GM18870 (cell line): ENCODE data around the gene AMOT.

ENCODE experiments used
- ATAC-seq: cut with Tn5 transposase; IDR thresholded peaks from one replicate; pipeline ENCODE4 v1.9.1; 2021; ENCODE audit warnings: moderate library complexity; ENCODE audit not compliant: unreplicated experiment

The AMOT gene

GRCh38 chrX:112738347-112739033 lies 102.1 kb downstream of the AMOT start:
- peak; percentile 78 for ATAC-seq

GRCh38 chrX:112736310-112736709 lies 104.3 kb downstream of the AMOT start:
- no peak for ATAC-seq

- no peak for ATAC-seq
Observed at GRCh38 chrX:112735147-112735546, 105.5 kb downstream of the AMOT start.

- ATAC-seq: no peak
Observed at GRCh38 chrX:112734290-112734689, 106.3 kb downstream of the AMOT start.

GRCh38 chrX:112731793-112732192 lies 108.8 kb downstream of the AMOT start:
- no peak for ATAC-seq
